Spleen (tissue), 11 donors: ENCODE results near the gene DCAF4. TPM values are rescaled to one million over a fixed set of nuclear protein-coding genes. Genes with fewer than 3 reads are reported as not detected.

Source experiments
- DNase-seq: peaks from one replicate; pipeline ENCODE4 v3.0.0-alpha.2; 2020
- H3K27ac ChIP-seq, 8 donors: fragments of 200-600 bp; sonication (generic) in 7 of 8; 1 replicate in 4 of 8; 2 replicates in 4 of 8; pipeline versions ENCODE4 v1.5.0 to v1.8.0; 2016 to 2021; ENCODE audit warnings: inconsistent platforms in 4 of 8, mild to moderate bottlenecking in 4 of 8, moderate library complexity in 1 of 8
- H3K27me3 ChIP-seq, 7 donors: fragments of 200-600 bp; sonication (generic) in 6 of 7; replicated peaks in 1 of 7; 1 replicate in 4 of 7; 2 replicates in 3 of 7; pipeline versions ENCODE4 v1.5.0 to v1.8.0; 2016 to 2021; ENCODE audit warnings: inconsistent platforms in 3 of 7, mild to moderate bottlenecking in 1 of 7
- H3K36me3 ChIP-seq, 6 donors: fragments of 200-600 bp; sonication (generic) in 5 of 6; 1 replicate in 4 of 6; 2 replicates in 2 of 6; pipeline versions ENCODE4 v1.5.0 to v1.8.0; 2016 to 2021; ENCODE audit warnings: inconsistent platforms in 2 of 6
- H3K4me1 ChIP-seq, 6 donors: fragments of 200-600 bp; sonication (generic) in 5 of 6; 1 replicate in 3 of 6; 2 replicates in 3 of 6; pipeline versions ENCODE4 v1.5.0 to v1.8.0; 2016 to 2021; ENCODE audit warnings: inconsistent platforms in 3 of 6
- H3K4me3 ChIP-seq, 8 donors: fragments of 200-600 bp; sonication (generic) in 7 of 8; 1 replicate in 4 of 8; 2 replicates in 4 of 8; pipeline versions ENCODE4 v1.5.0 to v1.8.0; 2016 to 2021; ENCODE audit warnings: inconsistent platforms in 4 of 8, mild to moderate bottlenecking in 4 of 8, moderate library complexity in 2 of 8
- H3K9me3 ChIP-seq, 8 donors: fragments of 200-600 bp; sonication (generic) in 7 of 8; 1 replicate in 4 of 8; 2 replicates in 4 of 8; pipeline versions ENCODE4 v1.5.0 to v1.8.0; 2016 to 2021; ENCODE audit warnings: inconsistent platforms in 4 of 8
- POLR2A ChIP-seq, 3 donors: fragments of 450-650 bp; IDR thresholded peaks; one replicate each; pipeline ENCODE4 v1.5.1; 2017; ENCODE audit warnings: antibody characterized with exemption in 3 of 3, mild to moderate bottlenecking in 1 of 3
- POLR2AphosphoS5 ChIP-seq, 3 donors: sonication (generic); formaldehyde crosslinking; IDR thresholded peaks; one replicate each; pipeline ENCODE4 v1.5.1; 2017; ENCODE audit warnings: antibody characterized with exemption in 3 of 3
- WGBS, 5 donors: extraction: QIAGEN DNeasy Blood & Tissue Kit in 3 of 5; methylation state at CpG; one replicate each; pipeline versions ENCODE4 v1.1.5 to v1.1.7; 2013 to 2018; 5-methylcytosine and 5-hydroxymethylcytosine counted together
- intact Hi-C: fragments of 100-400 bp; cut with DNase I; formaldehyde crosslinking; loops from one replicate; pipeline ENCODE4 v1.15.0; 2023; ENCODE audit warnings: low total_unique reads
- polyA plus RNA-seq, 3 donors: library from polyadenylated mRNA; stranded (reverse); fragments of 200-250 nt; gene quantifications; one replicate each; pipeline ENCODE4 v1.2.1, GENCODE V29; 2013
- total RNA-seq, 7 donors: library from RNA; depleted of rRNA in 3 of 7; stranded (reverse); fragments of >200 nt in 3 of 7; fragmentation: NEBNext Ultra II Directional in 4 of 7; extraction: Animal tissue kit (Norgen Biotek cat#: 25700) in 4 of 7; gene quantifications; one replicate each; pipeline versions ENCODE4 v1.1.0 to v1.2.1, GENCODE V29; 2016 to 2021
- TF ChIP-seq, protein P1 (sequence below), 11 experiments: fragments of 200-600 bp in 7 of 11; fragments of 450-650 bp in 4 of 11; sonication (generic) in 4 of 11; IDR thresholded peaks in 8 of 11; conservative IDR thresholded peaks in 3 of 11; 1 replicate in 7 of 11; 2 replicates in 4 of 11; pipeline versions ENCODE4 v1.4.0 to v1.8.0; 2016 to 2021; ENCODE audit warnings: antibody characterized with exemption in 11 of 11, inconsistent platforms in 4 of 11, mild to moderate bottlenecking in 1 of 11
- donor health status: healthy with polysubstance abuse.
- donor health status: DM: no; HTN: no; CAD: no; lungs with moderate emphysema.
- donor health status: DM: no; HTN: no; CAD: no.
- donor health status: Bipolar disorder and iron deficiency.
- donor health status: healthy.
- donor health status: DM: no; HTN: no; CAD: no.
- donor health status: DM: yes; HTN: yes; CAD: no.

Gene DCAF4
- total and polyA plus RNA-seq, 10 donors: 7.7 to 25.0 (median 12.3) TPM

GRCh38 chr14:72986857-72987256 lies 60.6 kb downstream of the DCAF4 start:
- H3K27ac ChIP-seq: no peak overlapping the region
- DNase-seq: no peak
- H3K4me1 ChIP-seq: no peaks in the 10 kb centered on the region
- H3K27me3 ChIP-seq: no peaks in the 10 kb centered on the region
- no peak overlapping the region for H3K4me3 ChIP-seq
- intact Hi-C loops: no loop called here
- TF ChIP-seq, protein P1, sequence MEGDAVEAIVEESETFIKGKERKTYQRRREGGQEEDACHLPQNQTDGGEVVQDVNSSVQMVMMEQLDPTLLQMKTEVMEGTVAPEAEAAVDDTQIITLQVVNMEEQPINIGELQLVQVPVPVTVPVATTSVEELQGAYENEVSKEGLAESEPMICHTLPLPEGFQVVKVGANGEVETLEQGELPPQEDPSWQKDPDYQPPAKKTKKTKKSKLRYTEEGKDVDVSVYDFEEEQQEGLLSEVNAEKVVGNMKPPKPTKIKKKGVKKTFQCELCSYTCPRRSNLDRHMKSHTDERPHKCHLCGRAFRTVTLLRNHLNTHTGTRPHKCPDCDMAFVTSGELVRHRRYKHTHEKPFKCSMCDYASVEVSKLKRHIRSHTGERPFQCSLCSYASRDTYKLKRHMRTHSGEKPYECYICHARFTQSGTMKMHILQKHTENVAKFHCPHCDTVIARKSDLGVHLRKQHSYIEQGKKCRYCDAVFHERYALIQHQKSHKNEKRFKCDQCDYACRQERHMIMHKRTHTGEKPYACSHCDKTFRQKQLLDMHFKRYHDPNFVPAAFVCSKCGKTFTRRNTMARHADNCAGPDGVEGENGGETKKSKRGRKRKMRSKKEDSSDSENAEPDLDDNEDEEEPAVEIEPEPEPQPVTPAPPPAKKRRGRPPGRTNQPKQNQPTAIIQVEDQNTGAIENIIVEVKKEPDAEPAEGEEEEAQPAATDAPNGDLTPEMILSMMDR (IDR thresholded peaks at IDR 0.05 in 8 of 11, conservative IDR thresholded peaks at IDR 0.05 in 3 of 11): no peak
- H3K36me3 ChIP-seq: peaks cover 0 to 96% (median 33%) of the 10 kb centered on the region in 6 donors
- 79 to 100% (median 92%) methylated on average over 2 of the region's 2 CpGs for whole genome bisulfite sequencing, 5 donors
- H3K9me3 ChIP-seq: peaks cover 0 to 7% (median 0%) of the 10 kb centered on the region in 8 donors

GRCh38 chr14:72990171-72990570 lies 63.9 kb downstream of the DCAF4 start:
- H3K36me3 ChIP-seq: peaks cover 0 to 99% (median 42%) of the 10 kb centered on the region in 6 donors
- H3K27ac ChIP-seq: no peak overlapping the region
- no peaks in the 10 kb centered on the region for H3K4me1 ChIP-seq
- DNase-seq: no peak
- intact Hi-C loops: no loop called here
- H3K27me3 ChIP-seq: no peaks in the 10 kb centered on the region
- no peak overlapping the region for H3K4me3 ChIP-seq
- no peaks in the 10 kb centered on the region for H3K9me3 ChIP-seq
- 93 to 98% (median 97%) methylated on average over 8 of the region's 8 CpGs for WGBS, 5 donors
- TF ChIP-seq POLR2AphosphoS5 (IDR thresholded peaks at IDR 0.05): no peak
- TF ChIP-seq, protein P1 (IDR thresholded peaks at IDR 0.05 in 8 of 11, conservative IDR thresholded peaks at IDR 0.05 in 3 of 11): no peak
- TF ChIP-seq POLR2A (IDR thresholded peaks at IDR 0.05): no peak

GRCh38 chr14:72996916-72997315 lies 70.7 kb downstream of the DCAF4 start:
- 92 to 96% (median 93%) methylated on average over 6 of the region's 6 CpGs for WGBS, 5 donors
- Histone ChIP-seq H3K4me1 (peaks cover 0 to 1% (median 0%) of the 10 kb centered on the region in 6 donors), H3K27me3 (no peaks in the 10 kb centered on the region), H3K36me3 (peaks cover 9 to 97% (median 49%) of the 10 kb centered on the region in 6 donors), H3K4me3 (no peak overlapping the region), H3K9me3 (no peaks in the 10 kb centered on the region), H3K27ac (no peak overlapping the region)
- no peak for DNase-seq
- TF ChIP-seq POLR2A (IDR thresholded peaks at IDR 0.05) (no peak), POLR2AphosphoS5 (IDR thresholded peaks at IDR 0.05) (no peak)
- TF ChIP-seq, protein P1 (IDR thresholded peaks at IDR 0.05 in 8 of 11, conservative IDR thresholded peaks at IDR 0.05 in 3 of 11): no peak
- intact Hi-C loops: no loop called here

DNA sequence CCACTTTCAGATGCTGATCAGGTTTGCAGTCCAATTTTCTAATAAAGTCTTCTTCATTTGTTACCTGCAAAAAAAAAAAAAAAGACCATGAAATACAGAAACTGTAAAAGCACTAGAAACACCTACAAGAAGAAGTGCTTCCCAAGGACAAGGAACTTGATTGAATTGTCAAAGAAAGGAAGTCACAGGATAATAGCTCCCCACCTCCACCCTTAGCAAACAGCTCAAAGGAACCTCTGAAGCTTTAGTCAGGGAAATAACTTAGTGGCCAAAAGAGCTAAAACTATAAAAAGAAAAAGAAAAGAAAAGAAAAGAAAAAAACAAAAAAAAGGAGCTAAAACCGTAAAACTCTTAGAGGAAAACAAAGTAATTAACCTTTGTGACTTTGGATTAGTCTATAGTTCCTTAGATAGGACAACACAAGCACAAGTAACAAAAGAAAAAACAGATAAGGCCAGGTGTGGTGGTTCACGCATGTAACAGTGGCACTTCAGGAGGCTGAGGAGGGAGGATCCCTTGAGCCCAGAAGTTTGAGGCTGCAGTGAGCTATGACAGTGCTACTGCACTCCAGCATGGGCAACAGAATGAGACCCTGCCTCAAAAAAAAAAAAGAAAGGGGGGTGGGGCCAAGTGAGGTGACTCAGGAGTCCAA lies 72.1 kb downstream of the DCAF4 start:
- no peak overlapping the region for H3K27ac ChIP-seq
- no peak for TF ChIP-seq POLR2A (IDR thresholded peaks at IDR 0.05)
- no peak for TF ChIP-seq POLR2AphosphoS5 (IDR thresholded peaks at IDR 0.05)
- TF ChIP-seq, protein P1 (IDR thresholded peaks at IDR 0.05 in 8 of 11, conservative IDR thresholded peaks at IDR 0.05 in 3 of 11): no peak
- peaks cover 0 to 3% (median 0%) of the 10 kb centered on the region in 6 donors for H3K4me1 ChIP-seq
- no peaks in the 10 kb centered on the region for H3K9me3 ChIP-seq
- H3K27me3 ChIP-seq: no peaks in the 10 kb centered on the region
- no peak for DNase-seq
- intact Hi-C loops: no loop called here
- no peak overlapping the region for H3K4me3 ChIP-seq
- WGBS, 5 donors: 83 to 93% (median 91%) methylated on average over 2 of the region's 2 CpGs
- peaks cover 9 to 93% (median 36%) of the 10 kb centered on the region in 6 donors for H3K36me3 ChIP-seq
